ENCODE results near the gene ZNF207.

DNA sequence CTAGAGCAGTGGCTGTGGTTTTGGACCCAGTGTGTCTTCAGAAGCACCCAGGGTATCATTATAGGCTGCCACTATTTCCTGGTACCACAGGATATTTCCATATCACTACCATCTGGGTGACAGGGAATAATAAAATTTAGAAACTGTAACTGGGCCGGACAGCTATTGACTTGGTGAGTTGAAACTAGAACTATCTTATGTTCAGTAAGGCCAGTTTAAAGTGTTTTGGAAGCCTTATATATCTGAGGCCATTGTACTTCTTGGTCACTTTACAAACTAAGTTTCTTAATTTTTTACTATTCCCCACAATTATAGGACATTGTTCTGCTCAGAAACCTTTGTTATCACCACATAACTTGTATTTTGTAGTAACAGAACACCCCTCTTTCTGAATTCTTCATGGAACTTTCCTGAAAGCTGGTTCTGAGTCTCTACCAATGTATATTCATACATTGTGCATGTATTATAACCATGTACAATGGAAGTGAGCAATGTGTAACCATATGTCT, 34.0 kb downstream of the ZNF207 start:
- TF ChIP-seq, protein P1, sequence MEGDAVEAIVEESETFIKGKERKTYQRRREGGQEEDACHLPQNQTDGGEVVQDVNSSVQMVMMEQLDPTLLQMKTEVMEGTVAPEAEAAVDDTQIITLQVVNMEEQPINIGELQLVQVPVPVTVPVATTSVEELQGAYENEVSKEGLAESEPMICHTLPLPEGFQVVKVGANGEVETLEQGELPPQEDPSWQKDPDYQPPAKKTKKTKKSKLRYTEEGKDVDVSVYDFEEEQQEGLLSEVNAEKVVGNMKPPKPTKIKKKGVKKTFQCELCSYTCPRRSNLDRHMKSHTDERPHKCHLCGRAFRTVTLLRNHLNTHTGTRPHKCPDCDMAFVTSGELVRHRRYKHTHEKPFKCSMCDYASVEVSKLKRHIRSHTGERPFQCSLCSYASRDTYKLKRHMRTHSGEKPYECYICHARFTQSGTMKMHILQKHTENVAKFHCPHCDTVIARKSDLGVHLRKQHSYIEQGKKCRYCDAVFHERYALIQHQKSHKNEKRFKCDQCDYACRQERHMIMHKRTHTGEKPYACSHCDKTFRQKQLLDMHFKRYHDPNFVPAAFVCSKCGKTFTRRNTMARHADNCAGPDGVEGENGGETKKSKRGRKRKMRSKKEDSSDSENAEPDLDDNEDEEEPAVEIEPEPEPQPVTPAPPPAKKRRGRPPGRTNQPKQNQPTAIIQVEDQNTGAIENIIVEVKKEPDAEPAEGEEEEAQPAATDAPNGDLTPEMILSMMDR (IDR thresholded peaks at IDR 0.05): no peak
- no peak for TF ChIP-seq POLR2A (IDR thresholded peaks at IDR 0.05)
